Activated T-helper 17 cell treated with anti-CD3 and anti-CD28 coated beads, Interleukin-2, amount 50 U/mL, for 72 hours (primary cell): ENCODE measurements around the gene EFCAB10. TPM values are rescaled to one million over a fixed set of nuclear protein-coding genes. Genes with fewer than 3 reads are reported as not detected.
A peak's percentile ranks its signal among the peaks of the same experiment; 100 is the strongest.

Experiments
- ATAC-seq: fragments of 150-1000 bp; cut with Tn5 transposase; replicated peaks from 2 replicates; pipeline ENCODE4 v1.10.0; 2021; ENCODE audit warnings: mild to moderate bottlenecking, moderate library complexity
- H3K27ac Mint-ChIP-seq: one replicate; pipeline ENCODE4 v1.8.0; 2022; ENCODE audit warnings: mixed read lengths
- H3K27me3 Mint-ChIP-seq: one replicate; pipeline ENCODE4 v1.8.0; 2022; ENCODE audit warnings: mixed read lengths
- H3K36me3 Mint-ChIP-seq: one replicate; pipeline ENCODE4 v1.8.0; 2022; ENCODE audit warnings: low read depth, mild to moderate bottlenecking, mixed read lengths
- H3K4me1 Mint-ChIP-seq: one replicate; pipeline ENCODE4 v1.8.0; 2022; ENCODE audit warnings: mixed read lengths
- H3K4me3 Mint-ChIP-seq: one replicate; pipeline ENCODE4 v1.8.0; 2022; ENCODE audit warnings: mild to moderate bottlenecking, mixed read lengths
- H3K9me3 Mint-ChIP-seq: one replicate; pipeline ENCODE4 v1.8.0; 2022; ENCODE audit warnings: mixed read lengths
- total RNA-seq, 2 donors: library from RNA; stranded (reverse); gene quantifications; one replicate each; pipeline ENCODE4 v1.2.3, GENCODE V29; 2022

Gene EFCAB10
- total RNA-seq, 2 donors from 2014 or later, result not detected

- Mint-ChIP-seq H3K4me1 (peaks cover 11% of the 10 kb centered on the region), H3K27me3 (peaks cover 6% of the 10 kb centered on the region), H3K9me3 (no peaks in the 10 kb centered on the region), H3K27ac (peak overlapping the region; percentile 60), H3K36me3 (no peaks in the 10 kb centered on the region), H3K4me3 (no peak overlapping the region)
- no peak for ATAC-seq
Measured at GRCh38 chr7:105585850-105586500, 4.7 kb upstream of the EFCAB10 start.

GRCh38 chr7:105584165-105584564, 2.9 kb upstream of the EFCAB10 start:
- H3K4me3 Mint-ChIP-seq, result no peak overlapping the region
- H3K27me3 Mint-ChIP-seq, result peaks cover 6% of the 10 kb centered on the region
- H3K36me3 Mint-ChIP-seq, result no peaks in the 10 kb centered on the region
- ATAC-seq, result no peak
- peaks cover 7% of the 10 kb centered on the region for H3K4me1 Mint-ChIP-seq
- H3K27ac Mint-ChIP-seq, result no peak overlapping the region
- H3K9me3 Mint-ChIP-seq, result no peaks in the 10 kb centered on the region

GRCh38 chr7:105583061-105583460, 1.8 kb upstream of the EFCAB10 start:
- Mint-ChIP-seq H3K4me1 (peaks cover 7% of the 10 kb centered on the region), H3K27me3 (peaks cover 6% of the 10 kb centered on the region), H3K27ac (no peak overlapping the region), H3K9me3 (no peaks in the 10 kb centered on the region), H3K4me3 (no peak overlapping the region), H3K36me3 (no peaks in the 10 kb centered on the region)
- no peak for ATAC-seq

- Mint-ChIP-seq H3K4me3 (peak overlapping the region; percentile 68), H3K27me3 (peaks cover 6% of the 10 kb centered on the region), H3K27ac (no peak overlapping the region), H3K36me3 (no peaks in the 10 kb centered on the region), H3K9me3 (no peaks in the 10 kb centered on the region), H3K4me1 (peaks cover 7% of the 10 kb centered on the region)
- no peak for ATAC-seq
Measured at GRCh38 chr7:105580022-105580740, 1.1 kb downstream of the EFCAB10 start.

- H3K27ac Mint-ChIP-seq, result no peak overlapping the region
Measured at GRCh38 chr7:105578496-105578895, 2.8 kb downstream of the EFCAB10 start.

GRCh38 chr7:105577251-105577650, 4.0 kb downstream of the EFCAB10 start:
- ATAC-seq, result no peak
- Mint-ChIP-seq H3K9me3 (no peaks in the 10 kb centered on the region), H3K27ac (no peak overlapping the region)

More at GRCh38 chr7:105578496-105578895, 2.8 kb downstream of the EFCAB10 start:
- Mint-ChIP-seq H3K4me3 (no peak overlapping the region), H3K27me3 (peaks cover 6% of the 10 kb centered on the region), H3K4me1 (peaks cover 7% of the 10 kb centered on the region), H3K9me3 (no peaks in the 10 kb centered on the region), H3K36me3 (no peaks in the 10 kb centered on the region)
- no peak for ATAC-seq

GRCh38 chr7:105571891-105572290, 9.4 kb downstream of the EFCAB10 start:
- Mint-ChIP-seq H3K27me3 (no peaks in the 10 kb centered on the region), H3K4me3 (no peak overlapping the region), H3K27ac (no peak overlapping the region), H3K36me3 (peaks cover 30% of the 10 kb centered on the region), H3K4me1 (no peaks in the 10 kb centered on the region), H3K9me3 (no peaks in the 10 kb centered on the region)
- no peak for ATAC-seq

More at GRCh38 chr7:105577251-105577650, 4.0 kb downstream of the EFCAB10 start:
- H3K36me3 Mint-ChIP-seq, result no peaks in the 10 kb centered on the region
- peaks cover 7% of the 10 kb centered on the region for H3K4me1 Mint-ChIP-seq
- H3K27me3 Mint-ChIP-seq, result peaks cover 3% of the 10 kb centered on the region
- H3K4me3 Mint-ChIP-seq, result no peak overlapping the region

GRCh38 chr7:105567821-105568220, 13.5 kb downstream of the EFCAB10 start:
- Mint-ChIP-seq H3K9me3 (no peaks in the 10 kb centered on the region), H3K4me1 (no peaks in the 10 kb centered on the region), H3K27me3 (no peaks in the 10 kb centered on the region), H3K27ac (no peak overlapping the region), H3K4me3 (no peak overlapping the region), H3K36me3 (peaks cover 67% of the 10 kb centered on the region)
- no peak for ATAC-seq

- H3K4me3 Mint-ChIP-seq, result no peak overlapping the region
- H3K27me3 Mint-ChIP-seq, result no peaks in the 10 kb centered on the region
- no peaks in the 10 kb centered on the region for H3K4me1 Mint-ChIP-seq
- H3K36me3 Mint-ChIP-seq, result peaks cover 75% of the 10 kb centered on the region
- no peak for ATAC-seq
- no peaks in the 10 kb centered on the region for H3K9me3 Mint-ChIP-seq
- no peak overlapping the region for H3K27ac Mint-ChIP-seq
Measured at GRCh38 chr7:105567024-105567423, 14.3 kb downstream of the EFCAB10 start.

- no peaks in the 10 kb centered on the region for H3K27me3 Mint-ChIP-seq
- H3K4me1 Mint-ChIP-seq, result no peaks in the 10 kb centered on the region
- no peak overlapping the region for H3K4me3 Mint-ChIP-seq
- H3K27ac Mint-ChIP-seq, result no peak overlapping the region
- H3K36me3 Mint-ChIP-seq, result peaks cover 90% of the 10 kb centered on the region
- no peaks in the 10 kb centered on the region for H3K9me3 Mint-ChIP-seq
- no peak for ATAC-seq
Measured at GRCh38 chr7:105565190-105565589, 16.1 kb downstream of the EFCAB10 start.

- no peak overlapping the region for H3K27ac Mint-ChIP-seq
- no peaks in the 10 kb centered on the region for H3K27me3 Mint-ChIP-seq
- no peaks in the 10 kb centered on the region for H3K4me1 Mint-ChIP-seq
Measured at GRCh38 chr7:105559926-105560325, 21.4 kb downstream of the EFCAB10 start.

GRCh38 chr7:105538339-105538738, 43.0 kb downstream of the EFCAB10 start:
- Mint-ChIP-seq H3K4me3 (no peak overlapping the region), H3K27ac (no peak overlapping the region), H3K27me3 (no peaks in the 10 kb centered on the region)

More at GRCh38 chr7:105559926-105560325, 21.4 kb downstream of the EFCAB10 start:
- H3K9me3 Mint-ChIP-seq, result no peaks in the 10 kb centered on the region
- no peak for ATAC-seq
- peaks cover 95% of the 10 kb centered on the region for H3K36me3 Mint-ChIP-seq
- H3K4me3 Mint-ChIP-seq, result no peak overlapping the region

GRCh38 chr7:105532709-105533460, 48.4 kb downstream of the EFCAB10 start:
- no peak for ATAC-seq
- H3K27me3 Mint-ChIP-seq, result no peaks in the 10 kb centered on the region
- H3K27ac Mint-ChIP-seq, result peak overlapping the region; percentile 90
- H3K36me3 Mint-ChIP-seq, result peaks cover 33% of the 10 kb centered on the region
- peaks cover 13% of the 10 kb centered on the region for H3K4me1 Mint-ChIP-seq
- no peaks in the 10 kb centered on the region for H3K9me3 Mint-ChIP-seq
- peak overlapping the region; percentile 89 for H3K4me3 Mint-ChIP-seq

More at GRCh38 chr7:105538339-105538738, 43.0 kb downstream of the EFCAB10 start:
- no peak for ATAC-seq
- Mint-ChIP-seq H3K4me1 (peaks cover 9% of the 10 kb centered on the region), H3K36me3 (peaks cover 82% of the 10 kb centered on the region), H3K9me3 (no peaks in the 10 kb centered on the region)

- Mint-ChIP-seq H3K4me3 (peak within 1 kb of the TSS; percentile 89), H3K36me3 (peaks cover 26% of the 10 kb centered on the region), H3K27ac (peak within 1 kb of the TSS; percentile 90), H3K27me3 (no peaks in the 10 kb centered on the region), H3K4me1 (peaks cover 13% of the 10 kb centered on the region), H3K9me3 (no peaks in the 10 kb centered on the region)
- ATAC-seq, result peak; percentile 98
Measured at GRCh38 chr7:105531792-105532671, 49.3 kb downstream of the EFCAB10 start, which contains the start of gene RINT1. Gene RINT1, plus strand, starts transcription at chr7:105532201. Its CDS starts 115 bp downstream, at chr7:105532316.
